HK-2 (cell line): Measurements from ENCODE around the gene ZNF428.
"Not testable (repeated sequence)": the region's sequence is repeated elsewhere in the genome, so short reads cannot be mapped to it uniquely, and the experiment has no call there.

Experiments
- DNase-seq: peaks from one replicate; pipeline ENCODE4 v3.0.0-alpha.2; 2018; ENCODE audit not compliant: unreplicated experiment

Gene ZNF428

DNA sequence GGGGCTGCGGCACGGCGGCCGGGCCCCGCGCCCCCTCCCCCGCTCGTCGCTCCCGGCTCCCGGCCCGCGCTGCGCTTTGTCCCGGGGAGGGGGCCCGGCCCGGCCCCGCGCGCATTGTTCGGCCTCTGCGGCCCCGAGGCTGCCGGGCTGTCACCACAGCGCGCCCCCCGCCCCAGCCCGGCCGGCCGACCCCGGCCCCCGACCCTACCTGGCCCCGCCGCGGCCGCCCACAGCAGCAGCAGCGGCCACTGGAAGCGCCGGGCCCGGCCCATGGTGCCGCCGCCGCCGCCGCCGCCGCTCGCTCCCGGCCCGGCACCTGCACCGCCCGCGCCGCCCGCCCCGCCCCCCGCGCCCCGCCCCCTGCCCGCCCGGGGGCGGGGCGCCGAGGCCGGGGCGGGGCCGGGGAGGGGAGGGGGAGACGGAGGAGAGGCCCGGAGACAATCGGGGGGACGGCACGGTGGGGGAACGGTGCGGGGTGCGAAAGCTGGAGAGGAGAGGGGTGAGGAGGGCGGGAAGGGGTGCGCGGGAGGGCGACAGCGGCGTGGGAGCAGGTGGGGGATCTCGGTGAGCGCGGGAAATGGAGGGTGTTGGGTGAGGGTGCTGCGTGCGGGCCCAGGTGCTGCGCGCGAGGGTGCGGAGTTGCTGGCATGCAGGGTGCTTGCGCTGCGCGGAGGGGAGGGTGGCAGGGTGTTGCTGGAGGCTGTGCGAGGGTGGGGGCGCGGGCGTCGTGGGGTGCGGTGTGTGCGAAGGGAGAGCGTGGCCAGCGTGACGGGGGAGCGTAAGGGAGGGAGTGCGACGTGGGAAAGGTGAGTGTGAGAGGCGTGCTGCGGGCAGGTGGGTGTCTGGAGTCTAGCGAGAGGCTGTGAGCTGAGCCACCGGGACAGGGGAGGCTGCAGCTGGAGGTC lies 20.3 kb upstream of the ZNF428 start, which contains the start of gene CADM4:
Gene CADM4, minus strand, starts transcription at position 332 of the 905 bp plus-strand sequence. Its CDS starts 60 bp downstream, at position 272.
- peak; percentile 29 for DNase-seq

GRCh38 chr19:43638995-43639518 lies 19.6 kb upstream of the ZNF428 start:
- no peak for DNase-seq

DNA sequence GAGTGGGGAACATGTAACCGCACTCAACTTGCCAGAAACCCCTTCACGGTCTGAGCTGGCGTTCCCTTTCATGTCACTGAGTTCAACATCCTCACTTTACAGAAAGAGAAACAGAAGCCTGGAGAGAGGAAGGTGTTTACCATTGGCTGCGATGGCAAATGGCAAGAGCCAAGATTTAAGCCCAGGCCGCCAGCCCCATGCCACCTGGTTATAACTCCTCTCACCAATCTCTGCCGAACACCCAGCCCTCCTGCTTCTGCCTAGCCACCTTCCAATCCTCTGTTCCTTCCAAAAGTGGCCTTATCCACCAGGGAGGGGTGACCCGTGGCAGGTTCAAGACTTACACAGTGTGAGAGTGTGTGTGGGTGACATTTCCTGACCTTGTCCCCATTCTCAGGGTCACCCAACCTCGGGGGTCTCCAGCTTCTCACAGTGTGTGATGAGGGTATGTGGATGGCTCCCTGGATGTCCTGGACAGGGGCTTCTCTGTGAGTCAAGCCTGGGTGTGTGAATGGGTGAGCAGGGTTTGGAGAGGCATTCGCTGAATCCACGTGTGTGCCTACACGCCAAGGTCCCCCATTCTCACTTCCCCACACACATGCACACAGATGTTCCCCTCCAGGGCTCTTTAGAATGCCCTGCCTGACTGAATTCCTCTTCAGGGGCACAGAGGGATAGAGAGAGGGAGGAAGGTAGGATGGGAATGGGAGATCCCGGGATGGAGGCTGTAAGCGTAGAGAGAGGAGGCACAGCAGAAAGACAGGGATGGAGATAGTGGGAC lies 19.0 kb upstream of the ZNF428 start:
- no peak for DNase-seq

DNA sequence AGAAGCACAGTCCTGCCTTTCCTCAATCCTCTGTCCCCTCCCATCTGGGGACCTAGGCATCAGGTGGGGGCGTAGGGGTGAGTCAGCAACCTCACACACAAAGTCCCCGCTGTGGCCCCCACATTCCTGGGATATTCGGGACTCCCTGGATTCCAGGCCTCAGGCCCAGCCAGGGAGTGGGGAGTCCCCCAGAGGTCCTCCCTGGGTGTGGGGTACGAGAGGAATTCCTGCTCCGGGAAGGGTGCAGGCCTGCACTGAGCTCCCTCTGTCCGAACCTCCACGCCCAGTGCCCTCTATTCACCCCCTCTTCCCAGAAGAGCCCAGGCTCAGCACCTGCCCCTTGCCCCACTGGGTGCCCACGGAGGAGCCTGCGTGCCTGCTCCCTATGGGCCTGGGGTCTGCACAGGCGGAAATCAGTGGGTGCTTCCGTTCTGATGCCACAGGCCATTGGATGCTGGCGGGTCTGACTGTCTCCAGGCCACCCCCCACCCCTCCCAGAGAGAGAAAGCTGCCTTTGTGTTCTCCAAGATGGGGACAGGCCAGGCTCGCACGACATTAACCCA lies 16.8 kb upstream of the ZNF428 start:
- DNase-seq, result no peak

- not testable (repeated sequence) for DNase-seq
These were observed 16.1 kb upstream of the ZNF428 start for GRCh38 chr19:43635561-43635940.

- DNase-seq, result no peak
These were observed 15.6 kb upstream of the ZNF428 start for GRCh38 chr19:43634872-43635560.

DNA sequence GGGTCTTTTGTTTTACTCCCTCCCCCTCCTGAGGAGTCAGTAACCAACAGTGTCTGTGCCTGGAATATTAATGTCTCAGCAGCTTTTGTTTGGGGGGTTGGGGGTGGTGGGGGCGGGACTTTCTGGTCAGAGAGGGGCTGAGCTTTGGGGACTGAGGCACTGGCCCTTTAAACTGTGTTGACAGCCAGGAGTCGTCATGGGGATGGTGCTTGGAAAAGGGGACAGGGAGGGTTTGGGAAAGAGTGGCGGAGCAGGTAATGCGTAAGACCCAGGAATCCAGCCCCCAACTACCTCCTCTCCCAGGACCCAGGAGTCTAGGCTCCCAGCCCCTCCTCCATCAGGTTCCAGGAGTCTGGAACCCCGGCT lies 15.1 kb upstream of the ZNF428 start:
- no peak for DNase-seq

- no peak for DNase-seq
These were observed 14.6 kb upstream of the ZNF428 start for GRCh38 chr19:43634068-43634467.

GRCh38 chr19:43633520-43633919 lies 14.1 kb upstream of the ZNF428 start:
- DNase-seq, result no peak

GRCh38 chr19:43631491-43631890 lies 12.1 kb upstream of the ZNF428 start:
- no peak for DNase-seq

DNA sequence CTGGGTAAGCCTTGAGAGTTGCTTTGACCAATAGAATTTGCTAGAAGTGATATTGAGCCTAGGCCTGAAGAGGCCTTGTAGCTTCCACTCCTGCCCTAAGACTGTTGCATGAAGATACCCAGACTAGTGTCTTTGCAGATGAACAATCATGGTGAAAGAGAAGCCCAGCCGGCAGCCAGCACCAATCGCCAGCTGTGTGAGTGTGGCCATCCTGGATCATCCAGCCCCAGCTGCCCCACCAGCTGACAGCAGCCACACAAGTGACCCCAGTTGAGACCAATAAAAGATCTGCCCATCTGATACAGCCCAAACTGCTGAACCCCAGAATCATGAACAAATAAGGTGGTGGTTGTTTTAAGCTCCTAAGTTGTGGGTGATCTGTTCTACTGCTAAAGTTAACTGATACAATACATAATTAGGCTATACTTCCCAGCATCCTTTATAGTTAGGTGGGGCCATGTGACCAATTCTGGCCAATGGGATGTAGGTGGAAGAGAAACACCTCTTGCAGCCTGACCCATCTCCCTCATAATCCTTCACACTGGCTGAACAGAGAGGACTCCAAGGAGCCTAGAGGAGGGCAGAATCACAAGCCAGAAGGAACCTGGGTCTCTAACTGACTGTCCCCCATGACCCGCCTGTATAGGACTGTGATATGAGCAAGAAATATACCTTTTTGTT lies 9.4 kb upstream of the ZNF428 start:
- no peak for DNase-seq

DNA sequence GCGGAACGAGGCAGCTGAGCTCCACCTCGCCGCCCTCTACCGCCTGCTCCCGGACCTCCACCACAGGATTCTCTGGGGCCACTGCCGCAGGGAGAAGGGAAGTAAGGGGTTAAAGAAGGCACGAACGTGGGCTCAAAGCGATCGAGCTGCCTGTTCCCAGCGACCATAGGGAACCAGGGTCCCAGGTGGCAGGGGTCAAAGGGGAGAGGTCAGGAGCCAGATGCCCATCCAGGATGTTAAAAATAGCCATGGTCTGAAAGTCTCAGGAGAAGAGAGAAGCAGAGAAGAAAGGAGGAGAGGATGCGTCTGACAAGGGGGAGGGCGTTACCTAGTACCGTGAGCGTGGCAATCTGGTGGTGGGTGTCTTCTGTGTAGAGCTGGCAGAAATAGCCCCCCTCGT lies 7.4 kb upstream of the ZNF428 start:
- no peak for DNase-seq

DNA sequence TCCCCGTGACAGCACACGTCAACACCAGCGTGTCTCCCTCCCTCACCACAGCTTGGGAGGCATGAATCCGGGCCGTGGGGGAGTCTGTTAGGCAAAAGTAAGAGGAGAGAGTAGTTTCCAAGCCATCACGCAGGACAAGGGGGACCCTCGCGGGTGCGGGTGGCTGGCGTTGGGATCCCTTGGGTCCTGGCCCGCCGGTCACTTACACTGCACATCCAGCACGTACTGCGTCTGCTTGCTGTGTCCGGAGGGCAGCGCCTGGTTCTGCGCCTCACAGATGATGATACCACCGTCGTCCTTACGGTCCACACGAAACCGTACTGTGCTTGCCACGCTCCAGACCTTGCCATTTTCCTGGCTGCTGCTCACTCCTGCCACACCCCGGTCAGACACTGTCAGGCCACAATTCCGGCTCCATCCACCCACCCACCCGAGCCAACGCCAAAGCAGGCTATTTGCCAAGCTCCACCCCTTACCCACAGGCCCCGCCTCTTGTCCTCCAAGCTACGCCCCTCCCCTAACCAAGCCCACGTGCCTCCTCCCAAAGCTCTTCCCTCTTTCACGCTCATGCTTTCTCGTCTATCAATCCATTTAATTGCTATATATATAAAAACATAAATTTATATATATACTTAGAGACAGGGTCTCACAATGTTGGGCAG lies 6.6 kb upstream of the ZNF428 start:
- DNase-seq, result no peak

GRCh38 chr19:43624933-43625332 lies 5.5 kb upstream of the ZNF428 start:
- DNase-seq, result no peak

- no peak for DNase-seq
These were observed 4.7 kb upstream of the ZNF428 start for GRCh38 chr19:43623889-43624670.

DNA sequence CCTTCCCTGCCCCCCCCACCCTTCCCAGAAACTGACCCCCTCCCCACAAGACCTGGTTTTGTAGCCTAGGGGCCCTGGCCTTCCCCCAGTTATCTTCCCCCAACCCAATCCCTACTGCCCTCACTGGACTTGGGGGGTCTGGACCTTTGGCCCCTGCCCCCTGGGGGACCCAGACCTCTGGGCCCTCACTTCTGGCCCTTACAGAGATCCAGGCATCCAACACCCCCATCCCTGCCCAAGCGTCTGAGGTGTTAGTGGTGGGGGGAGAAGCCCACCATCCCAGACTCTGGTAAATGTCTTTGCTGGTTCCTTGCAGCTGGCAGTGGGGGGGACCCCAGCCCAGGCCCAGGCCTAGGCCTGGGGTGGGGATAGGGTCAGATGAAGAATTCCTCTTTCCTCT lies 3.5 kb upstream of the ZNF428 start:
- DNase-seq, result no peak

DNA sequence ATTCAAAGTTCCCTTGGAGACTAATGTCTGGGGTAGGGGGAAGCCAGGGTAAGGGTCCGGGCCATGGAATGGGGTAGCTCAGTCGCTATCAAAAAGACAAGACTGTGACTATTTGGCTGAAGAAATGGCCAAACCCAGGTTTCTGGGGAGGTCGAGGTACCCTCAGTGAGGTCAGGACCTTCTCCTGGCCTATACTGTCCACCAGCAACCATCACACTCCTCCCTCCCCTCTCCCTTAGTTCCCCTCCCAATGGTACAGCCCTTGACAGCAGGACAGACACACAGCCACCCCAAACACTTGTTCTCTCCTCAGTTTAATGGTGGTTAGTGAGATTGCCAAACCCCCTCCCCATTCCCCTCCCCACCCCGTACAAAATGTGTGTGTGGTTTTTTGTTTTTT lies 2.6 kb upstream of the ZNF428 start:
- DNase-seq, result no peak

- DNase-seq, result no peak
These were observed 902 bp upstream of the ZNF428 start for GRCh38 chr19:43620061-43621001.

- no peak for DNase-seq
These were observed 538 bp downstream of the ZNF428 start for GRCh38 chr19:43618921-43619261.
